ENCODE measurements around the gene PEPD.

PEPD gene

GRCh38 chr19:33440241-33440640 is 81.3 kb downstream of the PEPD start:
- DNase-seq (ENCODE audit: low read depth in 2 of 2): no peak

GRCh38 chr19:33438987-33439781 is 82.4 kb downstream of the PEPD start:
- DNase-seq (ENCODE audit: low read depth in 2 of 2): no peak

- no peak for DNase-seq (ENCODE audit: low read depth in 2 of 2)
Observed at GRCh38 chr19:33437821-33438671, 83.5 kb downstream of the PEPD start.

GRCh38 chr19:33437393-33437820 is 84.2 kb downstream of the PEPD start:
- no peak for DNase-seq (ENCODE audit: low read depth in 2 of 2)

GRCh38 chr19:33436360-33437345 is 84.9 kb downstream of the PEPD start:
- DNase-seq (ENCODE audit: low read depth in 2 of 2): no peak

- DNase-seq (ENCODE audit: low read depth in 2 of 2): no peak
Observed at GRCh38 chr19:33435706-33436359, 85.8 kb downstream of the PEPD start.

- DNase-seq (ENCODE audit: low read depth in 2 of 2): no peak
Observed at GRCh38 chr19:33434886-33435705, 86.5 kb downstream of the PEPD start.

- no peak for DNase-seq (ENCODE audit: low read depth in 2 of 2)
Observed at GRCh38 chr19:33434069-33434885, 87.3 kb downstream of the PEPD start.

GRCh38 chr19:33432446-33433170 is 89.0 kb downstream of the PEPD start:
- DNase-seq (ENCODE audit: low read depth in 2 of 2): no peak

GRCh38 chr19:33432015-33432414 is 89.6 kb downstream of the PEPD start:
- no peak for DNase-seq (ENCODE audit: low read depth in 2 of 2)

GRCh38 chr19:33430674-33431277 is 90.8 kb downstream of the PEPD start:
- DNase-seq (ENCODE audit: low read depth in 2 of 2): peak in 1 of 2 donors; percentile 27

- DNase-seq (ENCODE audit: low read depth in 2 of 2): no peak
Observed at GRCh38 chr19:33429891-33430673, 91.5 kb downstream of the PEPD start.

GRCh38 chr19:33428627-33429125 is 92.9 kb downstream of the PEPD start:
- no peak for DNase-seq (ENCODE audit: low read depth in 2 of 2)

- DNase-seq (ENCODE audit: low read depth in 2 of 2): no peak
Observed at GRCh38 chr19:33427801-33428626, 93.6 kb downstream of the PEPD start.

GRCh38 chr19:33426621-33427361 is 94.8 kb downstream of the PEPD start:
- no peak for DNase-seq (ENCODE audit: low read depth in 2 of 2)

- DNase-seq (ENCODE audit: low read depth in 2 of 2): no peak
Observed at GRCh38 chr19:33424181-33424580, 97.4 kb downstream of the PEPD start.
